Type B pancreatic cell (in vitro differentiated cells): ENCODE data around the gene ASF1A. TPM values are rescaled to one million over a fixed set of nuclear protein-coding genes. Genes with fewer than 3 reads are reported as not detected.

ENCODE experiments used
- DNase-seq: peaks from one replicate; pipeline ENCODE4 v3.0.0; 2021; ENCODE audit warnings: mixed read lengths; ENCODE audit not compliant: unreplicated experiment; ENCODE audit errors: extremely low spot score
- H3K27ac Mint-ChIP-seq: 2 replicates; pipeline ENCODE4 v1.8.0; 2021; ENCODE audit warnings: mild to moderate bottlenecking, mixed read lengths
- H3K27me3 Mint-ChIP-seq: 2 replicates; pipeline ENCODE4 v1.8.0; 2021; ENCODE audit warnings: mixed read lengths
- H3K36me3 Mint-ChIP-seq: 2 replicates; pipeline ENCODE4 v1.8.0; 2021; ENCODE audit warnings: mixed read lengths
- H3K4me1 Mint-ChIP-seq: one replicate; pipeline ENCODE4 v1.8.0; 2021; ENCODE audit warnings: mixed read lengths; ENCODE audit not compliant: unreplicated experiment
- H3K4me3 Mint-ChIP-seq: 2 replicates; pipeline ENCODE4 v1.8.0; 2021; ENCODE audit warnings: mild to moderate bottlenecking, mixed read lengths
- H3K9me3 Mint-ChIP-seq: 2 replicates; pipeline ENCODE4 v1.8.0; 2021; ENCODE audit warnings: mixed read lengths
- CTCF ChIP-seq: fragments of 200-600 bp; sonication (generic); conservative IDR thresholded peaks from 2 replicates; pipeline ENCODE4 v1.5.0; 2021; ENCODE audit warnings: antibody characterized with exemption, mild to moderate bottlenecking
- total RNA-seq: library from RNA; stranded (reverse); gene quantifications from 2 replicates; pipeline ENCODE4 v1.2.1, GENCODE V29; 2021; ENCODE audit warnings: low replicate concordance

The ASF1A gene
- total RNA-seq, 1 donor from 2014 or later: 32.5 TPM

- H3K4me1 Mint-ChIP-seq: no peaks in the 10 kb centered on the region
- H3K9me3 Mint-ChIP-seq: peaks cover 15% of the 10 kb centered on the region
- no peak overlapping the region for H3K27ac Mint-ChIP-seq
- no peak for TF ChIP-seq CTCF
- no peaks in the 10 kb centered on the region for H3K27me3 Mint-ChIP-seq
- DNase-seq: no peak
- no peak overlapping the region for H3K4me3 Mint-ChIP-seq
- H3K36me3 Mint-ChIP-seq: peaks cover 24% of the 10 kb centered on the region
These were observed 20.7 kb upstream of the ASF1A start for GRCh38 chr6:118873239-118873638.

DNA sequence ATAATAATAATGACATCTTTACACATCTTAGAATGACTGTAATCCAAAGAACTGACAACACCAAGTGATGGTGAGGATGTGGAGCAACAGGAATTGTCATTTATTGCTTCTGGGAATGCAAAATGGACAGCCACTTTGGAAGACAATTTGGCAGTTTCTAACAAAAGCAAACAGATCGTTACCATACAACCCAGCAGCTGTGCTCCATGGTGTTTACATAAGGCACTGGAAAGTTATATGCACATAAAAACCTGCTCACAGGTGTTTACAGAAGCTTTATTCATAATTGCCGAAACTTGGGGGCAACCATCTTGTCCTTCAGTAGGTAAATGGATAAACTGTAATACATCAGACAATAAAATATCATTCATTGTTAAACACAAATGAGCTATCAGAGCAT is 18.3 kb upstream of the ASF1A start:
- Mint-ChIP-seq H3K27me3 (no peaks in the 10 kb centered on the region), H3K9me3 (peaks cover 8% of the 10 kb centered on the region), H3K4me3 (no peak overlapping the region), H3K4me1 (no peaks in the 10 kb centered on the region), H3K27ac (no peak overlapping the region), H3K36me3 (peaks cover 13% of the 10 kb centered on the region)
- no peak for TF ChIP-seq CTCF
- DNase-seq: no peak

DNA sequence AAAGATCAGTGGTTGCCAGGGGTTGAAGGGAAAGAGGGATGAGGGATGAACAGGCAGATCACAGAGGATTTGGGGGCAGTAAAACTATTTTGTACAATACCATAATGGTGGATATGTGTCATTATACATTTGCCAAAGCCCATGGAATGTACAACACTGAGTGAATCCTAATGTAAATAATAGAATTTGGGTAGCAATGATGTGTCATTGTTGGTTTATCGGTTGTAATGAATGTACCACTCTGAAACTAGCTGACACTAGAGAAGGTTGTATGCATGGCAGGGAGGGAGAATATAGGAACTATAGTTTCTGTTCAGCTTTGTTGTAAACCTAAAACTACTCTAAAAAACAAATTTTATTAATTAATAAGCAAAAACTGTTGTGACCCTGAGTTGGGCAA is 17.8 kb upstream of the ASF1A start:
- no peak for TF ChIP-seq CTCF
- H3K27ac Mint-ChIP-seq: no peak overlapping the region
- H3K27me3 Mint-ChIP-seq: no peaks in the 10 kb centered on the region
- no peaks in the 10 kb centered on the region for H3K4me1 Mint-ChIP-seq
- DNase-seq: no peak
- H3K4me3 Mint-ChIP-seq: no peak overlapping the region
- H3K9me3 Mint-ChIP-seq: peaks cover 3% of the 10 kb centered on the region
- peaks cover 7% of the 10 kb centered on the region for H3K36me3 Mint-ChIP-seq

- DNase-seq: no peak
- H3K27ac Mint-ChIP-seq: no peak overlapping the region
- no peak for TF ChIP-seq CTCF
These were observed 17.1 kb upstream of the ASF1A start for GRCh38 chr6:118876814-118877213.

DNA sequence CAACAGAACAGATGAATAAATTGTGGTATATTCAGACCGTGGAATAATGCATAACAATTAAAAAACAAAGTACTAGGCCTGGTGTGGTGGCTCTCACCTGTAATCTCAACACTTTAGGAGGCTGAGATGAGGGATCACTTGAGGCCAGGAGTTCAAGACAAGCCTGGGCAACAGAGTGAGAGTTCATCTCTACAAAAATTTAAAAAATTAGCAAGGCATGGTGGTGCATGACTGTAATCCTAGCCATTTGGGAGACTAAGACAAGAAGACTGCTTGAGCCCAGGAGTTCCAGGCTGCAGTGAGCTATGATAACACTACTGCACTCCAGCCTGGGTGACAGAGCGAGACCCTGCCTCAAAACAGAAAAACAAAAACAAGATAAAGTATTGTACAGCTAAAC is 16.1 kb upstream of the ASF1A start:
- no peaks in the 10 kb centered on the region for H3K9me3 Mint-ChIP-seq
- no peaks in the 10 kb centered on the region for H3K27me3 Mint-ChIP-seq
- H3K36me3 Mint-ChIP-seq: peaks cover 3% of the 10 kb centered on the region
- no peak overlapping the region for H3K4me3 Mint-ChIP-seq
- TF ChIP-seq CTCF: no peak
- DNase-seq: no peak
- H3K27ac Mint-ChIP-seq: no peak overlapping the region
- no peaks in the 10 kb centered on the region for H3K4me1 Mint-ChIP-seq

More at GRCh38 chr6:118876814-118877213, 17.1 kb upstream of the ASF1A start:
- Mint-ChIP-seq H3K9me3 (no peaks in the 10 kb centered on the region), H3K27me3 (no peaks in the 10 kb centered on the region), H3K36me3 (peaks cover 3% of the 10 kb centered on the region), H3K4me1 (no peaks in the 10 kb centered on the region), H3K4me3 (no peak overlapping the region)
